Gastrocnemius medialis (tissue), 4 donors: Measurements from ENCODE around the gene CAMTA1.

Experiments
- CTCF ChIP-seq, 5 experiments: fragments of 450-650 bp in 3 of 5; fragments of 200-600 bp in 2 of 5; sonication (generic) in 2 of 5; IDR thresholded peaks in 4 of 5; conservative IDR thresholded peaks in 1 of 5; 1 replicate in 4 of 5; 2 replicates in 1 of 5; pipeline ENCODE4 v1.5.1; 2016 to 2019; ENCODE audit warnings: antibody characterized with exemption in 5 of 5, mild to moderate bottlenecking in 3 of 5, moderate library complexity in 3 of 5
- POLR2A ChIP-seq, 2 donors: fragments of 450-650 bp; IDR thresholded peaks; one replicate each; pipeline ENCODE4 v1.6.1; 2017; ENCODE audit warnings: antibody characterized with exemption in 2 of 2, mild to moderate bottlenecking in 2 of 2, moderate library complexity in 2 of 2

DNA sequence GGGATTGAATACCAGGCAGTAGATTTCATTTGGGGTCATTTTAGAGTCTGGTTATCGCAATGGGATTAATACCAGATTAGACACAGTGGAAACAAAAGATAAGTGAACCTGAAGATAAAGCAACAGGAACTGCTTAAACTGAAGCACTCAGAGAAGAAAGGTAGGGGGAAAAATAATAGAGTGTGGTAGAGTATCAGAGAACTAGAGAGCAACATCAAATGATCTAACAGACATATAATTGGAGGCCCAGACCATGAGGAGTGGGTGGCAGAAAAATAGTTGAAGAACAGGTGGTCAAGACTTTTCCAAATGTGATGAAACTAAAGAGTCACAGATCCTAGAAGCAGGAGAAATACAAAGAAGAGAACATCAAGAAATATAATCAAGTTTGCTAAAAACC, 484.3 kb downstream of the CAMTA1 start:
- no peak for TF ChIP-seq POLR2A (IDR thresholded peaks at IDR 0.05)
- TF ChIP-seq CTCF (IDR thresholded peaks at IDR 0.05 in 4 of 5, conservative IDR thresholded peaks at IDR 0.05 in 1 of 5): no peak
